HG03432 (cell line): ENCODE measurements around the gene CELF2.
"Not testable (repeated sequence)": the region's sequence is repeated elsewhere in the genome, so short reads cannot be mapped to it uniquely, and the experiment has no call there.

Experiments used
- ATAC-seq: cut with Tn5 transposase; IDR thresholded peaks from one replicate; pipeline ENCODE4 v1.9.1; 2021; ENCODE audit warnings: mild to moderate bottlenecking, moderate library complexity; ENCODE audit not compliant: unreplicated experiment

Gene CELF2

GRCh38 chr10:11120711-11121110 lies 103.0 kb downstream of the CELF2 start:
- ATAC-seq = no peak

- ATAC-seq = not testable (repeated sequence)
Observed at GRCh38 chr10:11123892-11124291, 106.2 kb downstream of the CELF2 start.

- ATAC-seq = no peak
Observed at GRCh38 chr10:11125004-11125403, 107.3 kb downstream of the CELF2 start.

GRCh38 chr10:11127017-11127416 lies 109.3 kb downstream of the CELF2 start:
- ATAC-seq = not testable (repeated sequence)

- ATAC-seq = no peak
Observed at GRCh38 chr10:11131112-11131639, 113.5 kb downstream of the CELF2 start.

GRCh38 chr10:11134411-11134810 lies 116.7 kb downstream of the CELF2 start:
- no peak for ATAC-seq

- no peak for ATAC-seq
Observed at GRCh38 chr10:11135709-11136108, 118.0 kb downstream of the CELF2 start.

GRCh38 chr10:11138314-11139033 lies 120.8 kb downstream of the CELF2 start:
- ATAC-seq = no peak

- ATAC-seq = no peak
Observed at GRCh38 chr10:11140963-11141362, 123.3 kb downstream of the CELF2 start.

- no peak for ATAC-seq
Observed at GRCh38 chr10:11141571-11142091, 124.0 kb downstream of the CELF2 start.

- ATAC-seq = no peak
Observed at GRCh38 chr10:11142777-11143176, 125.1 kb downstream of the CELF2 start.

- ATAC-seq = no peak
Observed at GRCh38 chr10:11143242-11143641, 125.6 kb downstream of the CELF2 start.

GRCh38 chr10:11144626-11145494 lies 127.2 kb downstream of the CELF2 start:
- peak; percentile 24 for ATAC-seq

- peak; percentile 90 for ATAC-seq
Observed at GRCh38 chr10:11145495-11145855, 127.8 kb downstream of the CELF2 start.

- no peak for ATAC-seq
Observed at GRCh38 chr10:11146402-11147171, 128.9 kb downstream of the CELF2 start.

GRCh38 chr10:11147722-11148121 lies 130.1 kb downstream of the CELF2 start:
- peak; percentile 42 for ATAC-seq

- ATAC-seq = no peak
Observed at GRCh38 chr10:11148142-11149028, 130.7 kb downstream of the CELF2 start.

GRCh38 chr10:11149807-11150141 lies 132.1 kb downstream of the CELF2 start:
- ATAC-seq = no peak

- no peak for ATAC-seq
Observed at GRCh38 chr10:11150231-11150731, 132.6 kb downstream of the CELF2 start.

GRCh38 chr10:11150879-11151415 lies 133.3 kb downstream of the CELF2 start:
- no peak for ATAC-seq
